ENCODE data around the gene PRDM15. TPM values are rescaled to one million over a fixed set of nuclear protein-coding genes. Genes with fewer than 3 reads are reported as not detected.

The PRDM15 gene
- total and polyA plus RNA-seq, 2 donors (not counting 3 experiments of a cell fraction or from before 2014, with no cell fraction given) = 11.8 to 12.9 TPM

- no peak for FAIRE-seq
- intact Hi-C loops (cut with micrococcal nuclease) = loop anchor here (5.0 kb wide), 1 partner anchor 192 kb away; the partner anchor contains the start of gene ZBTB21
- CTCF ChIA-PET = no interaction called here
These were observed 59.3 kb downstream of the PRDM15 start for GRCh38 chr21:41819856-41820281.

GRCh38 chr21:41819236-41819855 is 59.8 kb downstream of the PRDM15 start:
- H3K79me2 ChIP-seq (ENCODE audit: control insufficient read depth, insufficient read depth, low read length) = no peaks in the 10 kb centered on the region
- no peaks in the 10 kb centered on the region for H3K9me3 ChIP-seq (replicated peaks; ENCODE audit: control insufficient read depth, insufficient read depth, low read length)
- no peak overlapping the region for H3K4me2 ChIP-seq (ENCODE audit: insufficient read depth, low read length)
- peaks cover 2 to 5% of the 10 kb centered on the region in 2 experiments for H3K36me3 ChIP-seq (ENCODE audit: control insufficient read depth in 2 of 2, extremely low read depth in 1 of 2, insufficient read depth in 2 of 2, low read length in 2 of 2)
- H2AFZ ChIP-seq (ENCODE audit: low read depth, low read length) = no peak overlapping the region
- POLR2A ChIA-PET = no interaction called here
- no peak overlapping the region for H3K9ac ChIP-seq (replicated peaks; ENCODE audit: extremely low read depth, insufficient read depth, low read length)
- FAIRE-seq (no peak), DNase-seq (ENCODE audit: low read depth, low spot score) (no peak)
- H3K4me3 ChIP-seq (replicated peaks in 1 of 3; ENCODE audit: insufficient read depth in 1 of 3, low read depth in 1 of 3, low read length in 3 of 3) = no peak overlapping the region
- dilution Hi-C loops (cut with MboI; ENCODE audit: extremely low pct_ligation_motif_present, low sequenced_read_pairs) (no loop called here), intact Hi-C loops (cut with micrococcal nuclease) (loop anchor here (5.0 kb wide), 1 partner anchor 193 kb away; the partner anchor contains the start of gene ZBTB21)
- BruUV-seq (replicated peaks) = no TSS peak
- CTCF ChIA-PET = no interaction called here
- H3K27ac ChIP-seq (ENCODE audit: insufficient read depth, low read depth, low read length) = no peak overlapping the region
- no peaks in the 10 kb centered on the region for H3K27me3 ChIP-seq (ENCODE audit: control insufficient read depth in 2 of 2, insufficient read depth in 2 of 2, low read length in 2 of 2)
- no peaks in the 10 kb centered on the region for H4K20me1 ChIP-seq (replicated peaks; ENCODE audit: control insufficient read depth, extremely low read depth, insufficient read depth, low read length)
- TF ChIP-seq POLR2A (IDR thresholded peaks at IDR 0.05; ENCODE audit: low read depth, low read length) = no peak
- no peak for TF ChIP-seq POLR2AphosphoS5 (IDR thresholded peaks at IDR 0.05; ENCODE audit: insufficient read depth, low read depth, low read length)
- TF ChIP-seq MYC (IDR thresholded peaks at IDR 0.05; ENCODE audit: low read depth, low read length) = no peak
- no peak for TF ChIP-seq FOS (IDR thresholded peaks at IDR 0.05; ENCODE audit: borderline replicate concordance, insufficient read depth, low read length)
- no peak for TF ChIP-seq MAX (IDR thresholded peaks at IDR 0.05; ENCODE audit: insufficient read depth, insufficient read length)
- TF ChIP-seq JUN (IDR thresholded peaks at IDR 0.05; ENCODE audit: borderline replicate concordance, insufficient read depth, insufficient read length, low read depth) = no peak
- TF ChIP-seq EZH2 (IDR thresholded peaks at IDR 0.05; ENCODE audit: borderline replicate concordance, low read depth, low read length, severe bottlenecking) = no peak
- TF ChIP-seq GATA2 (IDR thresholded peaks at IDR 0.05; ENCODE audit: insufficient read depth, insufficient read length, low read depth, low read length) = no peak
- TF ChIP-seq, protein P1, sequence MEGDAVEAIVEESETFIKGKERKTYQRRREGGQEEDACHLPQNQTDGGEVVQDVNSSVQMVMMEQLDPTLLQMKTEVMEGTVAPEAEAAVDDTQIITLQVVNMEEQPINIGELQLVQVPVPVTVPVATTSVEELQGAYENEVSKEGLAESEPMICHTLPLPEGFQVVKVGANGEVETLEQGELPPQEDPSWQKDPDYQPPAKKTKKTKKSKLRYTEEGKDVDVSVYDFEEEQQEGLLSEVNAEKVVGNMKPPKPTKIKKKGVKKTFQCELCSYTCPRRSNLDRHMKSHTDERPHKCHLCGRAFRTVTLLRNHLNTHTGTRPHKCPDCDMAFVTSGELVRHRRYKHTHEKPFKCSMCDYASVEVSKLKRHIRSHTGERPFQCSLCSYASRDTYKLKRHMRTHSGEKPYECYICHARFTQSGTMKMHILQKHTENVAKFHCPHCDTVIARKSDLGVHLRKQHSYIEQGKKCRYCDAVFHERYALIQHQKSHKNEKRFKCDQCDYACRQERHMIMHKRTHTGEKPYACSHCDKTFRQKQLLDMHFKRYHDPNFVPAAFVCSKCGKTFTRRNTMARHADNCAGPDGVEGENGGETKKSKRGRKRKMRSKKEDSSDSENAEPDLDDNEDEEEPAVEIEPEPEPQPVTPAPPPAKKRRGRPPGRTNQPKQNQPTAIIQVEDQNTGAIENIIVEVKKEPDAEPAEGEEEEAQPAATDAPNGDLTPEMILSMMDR (IDR thresholded peaks at IDR 0.05; ENCODE audit: extremely low read depth in 1 of 2, insufficient read depth in 1 of 2, low read depth in 1 of 2, low read length in 2 of 2) = no peak
- no peaks in the 10 kb centered on the region for H3K9me1 ChIP-seq (replicated peaks; ENCODE audit: control insufficient read depth, extremely low read depth, insufficient read depth, low read length)
- no peaks in the 10 kb centered on the region for H3K4me1 ChIP-seq (ENCODE audit: control insufficient read depth, extremely low read depth, insufficient read depth, low read length)

More at GRCh38 chr21:41819856-41820281, 59.3 kb downstream of the PRDM15 start:
- H4K20me1 ChIP-seq (replicated peaks; ENCODE audit: control insufficient read depth, extremely low read depth, insufficient read depth, low read length) = no peaks in the 10 kb centered on the region
- peaks cover 2 to 5% of the 10 kb centered on the region in 2 experiments for H3K36me3 ChIP-seq (ENCODE audit: control insufficient read depth in 2 of 2, extremely low read depth in 1 of 2, insufficient read depth in 2 of 2, low read length in 2 of 2)
- dilution Hi-C loops (cut with MboI; ENCODE audit: extremely low pct_ligation_motif_present, low sequenced_read_pairs) = no loop called here
- H3K27me3 ChIP-seq (ENCODE audit: control insufficient read depth in 2 of 2, insufficient read depth in 2 of 2, low read length in 2 of 2) = no peaks in the 10 kb centered on the region
- no peaks in the 10 kb centered on the region for H3K4me1 ChIP-seq (ENCODE audit: control insufficient read depth, extremely low read depth, insufficient read depth, low read length)
- H3K9me1 ChIP-seq (replicated peaks; ENCODE audit: control insufficient read depth, extremely low read depth, insufficient read depth, low read length) = no peaks in the 10 kb centered on the region
- BruUV-seq (replicated peaks) = no TSS peak
- no peaks in the 10 kb centered on the region for H3K79me2 ChIP-seq (ENCODE audit: control insufficient read depth, insufficient read depth, low read length)
- H2AFZ ChIP-seq (ENCODE audit: low read depth, low read length) = no peak overlapping the region
- TF ChIP-seq POLR2AphosphoS5 (IDR thresholded peaks at IDR 0.05; ENCODE audit: insufficient read depth, low read depth, low read length) = no peak
- TF ChIP-seq MAX (IDR thresholded peaks at IDR 0.05; ENCODE audit: insufficient read depth, insufficient read length) = no peak
- no peak for TF ChIP-seq EZH2 (IDR thresholded peaks at IDR 0.05; ENCODE audit: borderline replicate concordance, low read depth, low read length, severe bottlenecking)
- no peak for TF ChIP-seq FOS (IDR thresholded peaks at IDR 0.05; ENCODE audit: borderline replicate concordance, insufficient read depth, low read length)
- TF ChIP-seq POLR2A (IDR thresholded peaks at IDR 0.05; ENCODE audit: low read depth, low read length) = no peak
- TF ChIP-seq GATA2 (IDR thresholded peaks at IDR 0.05; ENCODE audit: insufficient read depth, insufficient read length, low read depth, low read length) = no peak
- no peak for TF ChIP-seq JUN (IDR thresholded peaks at IDR 0.05; ENCODE audit: borderline replicate concordance, insufficient read depth, insufficient read length, low read depth)
- no peaks in the 10 kb centered on the region for H3K9me3 ChIP-seq (replicated peaks; ENCODE audit: control insufficient read depth, insufficient read depth, low read length)
- DNase-seq (ENCODE audit: low read depth, low spot score) = no peak
- POLR2A ChIA-PET = no interaction called here
- no peak overlapping the region for H3K4me2 ChIP-seq (ENCODE audit: insufficient read depth, low read length)
- H3K4me3 ChIP-seq (replicated peaks in 1 of 3; ENCODE audit: insufficient read depth in 1 of 3, low read depth in 1 of 3, low read length in 3 of 3) = no peak overlapping the region
- H3K9ac ChIP-seq (replicated peaks; ENCODE audit: extremely low read depth, insufficient read depth, low read length) = no peak overlapping the region
- no peak overlapping the region for H3K27ac ChIP-seq (ENCODE audit: insufficient read depth, low read depth, low read length)
